ENCODE measurements around the gene WDR36. TPM values are rescaled to one million over a fixed set of nuclear protein-coding genes. Genes with fewer than 3 reads are reported as not detected.

Gene WDR36
- total RNA-seq, 4 donors from 2014 or later: 13.6 to 28.2 (median 22.3) TPM

- TF ChIP-seq CTCF (IDR thresholded peaks at IDR 0.05 in 4 of 5, conservative IDR thresholded peaks at IDR 0.05 in 1 of 5): no peak
- TF ChIP-seq POLR2A (IDR thresholded peaks at IDR 0.05): no peak
- Histone ChIP-seq H3K36me3 (no peaks in the 10 kb centered on the region), H3K27ac (no peak overlapping the region), H3K4me1 (no peaks in the 10 kb centered on the region), H3K9me3 (no peaks in the 10 kb centered on the region), H3K27me3 (no peaks in the 10 kb centered on the region), H3K4me3 (no peak overlapping the region)
- no peak for ATAC-seq
- in situ Hi-C loops (cut with MboI; ENCODE audit: low sequenced_read_pairs in 4 of 4): loop anchor here (25.0 kb wide), 2 partner anchors 965 to 990 kb away; no protein-coding TSS in a partner anchor
- intact Hi-C loops (cut with DNase I; ENCODE audit: low total_unique reads): no loop called here
- no peak for DNase-seq
Measured at GRCh38 chr5:111172504-111172903, 80.4 kb downstream of the WDR36 start.

GRCh38 chr5:111173476-111173875 lies 81.3 kb downstream of the WDR36 start:
- H3K27me3 ChIP-seq: no peaks in the 10 kb centered on the region
- in situ Hi-C loops (cut with MboI; ENCODE audit: low sequenced_read_pairs in 4 of 4): loop anchor here (25.0 kb wide), 2 partner anchors 964 to 989 kb away; no protein-coding TSS in a partner anchor

More at GRCh38 chr5:111173476-111173875, 81.3 kb downstream of the WDR36 start:
- intact Hi-C loops (cut with DNase I; ENCODE audit: low total_unique reads): no loop called here
- Histone ChIP-seq H3K4me3 (no peak overlapping the region), H3K9me3 (no peaks in the 10 kb centered on the region), H3K36me3 (no peaks in the 10 kb centered on the region), H3K4me1 (no peaks in the 10 kb centered on the region), H3K27ac (no peak overlapping the region)
- TF ChIP-seq POLR2A (IDR thresholded peaks at IDR 0.05): no peak
- no peak for TF ChIP-seq CTCF (IDR thresholded peaks at IDR 0.05 in 4 of 5, conservative IDR thresholded peaks at IDR 0.05 in 1 of 5)
- ATAC-seq (no peak), DNase-seq (no peak)

Other genes with a start within 250 kb of the WDR36 start
- gene TSLP, start 20.6 kb upstream of the WDR36 start, total RNA-seq: under 1 TPM in 2 of 4 donors, not detected in 2; 0.36 to 0.58 TPM
- 1 to 10 TPM in 2 of 4 donors, under 1 TPM in 2; 0.27 to 1.0 (median 0.72) TPM for gene CAMK4, start 132.0 kb downstream of the WDR36 start, total RNA-seq